HG03139 (cell line): Measurements from ENCODE around the gene SHCBP1.
"Not testable (repeated sequence)": the region's sequence is repeated elsewhere in the genome, so short reads cannot be mapped to it uniquely, and the experiment has no call there.

Source experiments
- ATAC-seq: cut with Tn5 transposase; IDR thresholded peaks from one replicate; pipeline ENCODE4 v1.9.1; 2021; ENCODE audit not compliant: unreplicated experiment

SHCBP1 gene

GRCh38 chr16:46620266-46621005 is 743 bp downstream of the SHCBP1 start:
- ATAC-seq: peak; percentile 5

- no peak for ATAC-seq
These were observed 2.7 kb downstream of the SHCBP1 start for GRCh38 chr16:46618516-46618915.

GRCh38 chr16:46614006-46614405 is 7.2 kb downstream of the SHCBP1 start:
- no peak for ATAC-seq

DNA sequence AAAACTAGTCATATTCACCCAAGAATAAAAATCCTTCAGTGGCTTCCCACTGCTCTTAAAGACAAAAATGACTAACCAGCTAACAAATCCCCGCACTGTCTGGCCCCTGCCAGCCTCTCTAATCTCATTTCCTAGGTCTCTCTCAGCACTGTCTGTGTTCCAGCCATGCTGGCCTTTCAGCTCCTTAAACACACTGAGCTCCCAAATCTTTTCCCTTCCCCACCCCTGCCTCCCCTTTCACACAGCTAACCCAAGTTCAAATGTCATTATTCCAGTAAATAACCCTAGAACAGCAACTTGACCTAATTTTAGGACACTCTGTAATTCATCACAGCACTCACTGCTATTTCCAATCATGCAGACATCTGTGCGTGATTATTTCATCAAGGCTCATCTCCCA is 7.8 kb downstream of the SHCBP1 start:
- ATAC-seq: no peak

- peak; percentile 47 for ATAC-seq
These were observed 9.1 kb downstream of the SHCBP1 start for GRCh38 chr16:46612121-46612520.

GRCh38 chr16:46607529-46607928 is 13.7 kb downstream of the SHCBP1 start:
- no peak for ATAC-seq

DNA sequence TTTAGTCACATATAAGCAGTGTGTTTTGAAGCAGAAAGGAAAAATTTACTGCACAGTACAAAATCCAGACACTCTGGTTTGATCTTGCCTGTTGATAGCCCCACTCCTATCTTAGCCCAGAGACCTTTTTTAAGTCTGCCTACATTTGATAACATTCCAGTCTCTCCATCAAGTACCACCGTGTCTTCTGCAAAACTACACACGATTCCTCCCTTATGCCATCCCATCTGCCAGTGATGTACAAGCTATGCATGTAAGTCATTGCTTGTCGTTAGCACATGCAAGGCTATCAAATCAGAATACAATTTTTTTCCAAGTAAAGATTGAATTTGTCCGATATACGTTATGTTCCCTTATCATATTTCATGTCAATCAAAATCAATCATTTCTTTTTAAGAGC is 14.9 kb downstream of the SHCBP1 start:
- no peak for ATAC-seq

- ATAC-seq: no peak
These were observed 29.9 kb downstream of the SHCBP1 start for GRCh38 chr16:46591257-46591656.

GRCh38 chr16:46586011-46586577 is 35.1 kb downstream of the SHCBP1 start:
- ATAC-seq: no peak

DNA sequence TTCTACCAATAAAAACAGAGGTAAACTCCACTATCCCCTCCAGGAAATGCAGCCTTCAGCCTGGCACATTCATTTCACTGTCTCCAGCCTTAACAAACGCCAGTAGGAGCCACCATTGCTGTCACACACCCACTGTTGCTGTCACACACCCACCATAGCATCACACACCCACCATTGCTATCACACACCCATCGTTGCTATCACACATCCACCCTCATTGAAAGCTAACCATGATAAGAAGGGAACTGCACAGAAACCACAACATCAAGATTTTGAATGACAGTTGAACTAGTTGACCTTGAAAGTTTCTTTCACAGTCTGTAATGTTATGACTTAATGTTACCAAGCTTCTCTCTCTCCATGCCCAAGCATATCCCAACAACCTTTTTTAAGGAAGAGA is 38.1 kb downstream of the SHCBP1 start:
- no peak for ATAC-seq

- no peak for ATAC-seq
These were observed 38.9 kb downstream of the SHCBP1 start for GRCh38 chr16:46582313-46582712.

DNA sequence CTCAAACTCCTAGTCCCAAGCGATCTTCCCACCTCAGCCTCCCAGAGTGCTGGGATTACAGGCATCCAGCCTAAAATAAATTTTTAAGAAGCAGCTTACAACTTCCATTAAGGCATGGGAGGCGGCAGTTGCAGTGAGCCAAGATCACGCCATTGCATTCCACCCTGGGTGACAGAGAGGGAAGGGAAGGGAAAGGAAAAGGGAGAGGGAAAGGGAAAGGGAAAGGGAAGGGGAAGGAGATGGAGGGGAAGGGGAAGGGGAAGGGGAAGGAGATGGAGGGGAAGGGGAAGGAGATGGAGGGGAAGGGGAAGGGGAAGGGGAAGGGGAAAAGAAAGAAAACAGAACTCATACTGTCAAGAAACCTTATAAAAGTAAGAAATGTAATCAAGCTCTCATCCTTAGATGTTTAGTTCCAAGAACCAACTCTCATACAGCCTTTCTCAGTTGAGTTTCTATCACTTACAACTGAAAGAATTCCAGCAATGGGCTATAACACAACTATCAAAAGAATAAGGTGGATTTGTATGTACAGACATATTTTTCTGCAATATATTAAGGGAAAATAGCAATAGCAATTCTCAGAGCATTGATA is 43.1 kb downstream of the SHCBP1 start:
- no peak for ATAC-seq

GRCh38 chr16:46573834-46574159 is 47.4 kb downstream of the SHCBP1 start:
- ATAC-seq: no peak

GRCh38 chr16:46573008-46573833 is 48.0 kb downstream of the SHCBP1 start:
- ATAC-seq: no peak

- ATAC-seq: no peak
These were observed 51.9 kb downstream of the SHCBP1 start for GRCh38 chr16:46569231-46569735.

GRCh38 chr16:46568472-46569230 is 52.5 kb downstream of the SHCBP1 start:
- ATAC-seq: no peak

DNA sequence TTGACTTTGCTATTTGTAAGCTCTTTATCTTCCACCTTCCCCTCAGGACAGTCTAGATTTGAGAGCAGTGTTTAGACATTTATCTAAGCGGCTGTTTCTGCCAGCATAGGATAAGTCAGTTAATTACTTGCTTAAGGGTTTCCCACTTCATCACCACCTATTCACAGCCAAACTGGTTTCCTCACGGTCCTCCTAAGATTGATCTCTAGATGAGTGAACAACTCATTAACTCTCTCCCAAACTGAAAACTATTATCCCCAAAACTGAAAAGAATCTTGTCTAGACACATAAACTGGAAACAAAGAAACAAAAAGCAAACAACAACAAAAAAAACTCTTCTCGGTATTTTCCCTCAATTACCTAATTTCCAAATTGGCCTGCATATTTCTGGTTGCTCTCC is 58.2 kb downstream of the SHCBP1 start:
- ATAC-seq: no peak

GRCh38 chr16:46558018-46558417 is 63.2 kb downstream of the SHCBP1 start:
- ATAC-seq: no peak

GRCh38 chr16:46555951-46556350 is 65.2 kb downstream of the SHCBP1 start:
- ATAC-seq: no peak

DNA sequence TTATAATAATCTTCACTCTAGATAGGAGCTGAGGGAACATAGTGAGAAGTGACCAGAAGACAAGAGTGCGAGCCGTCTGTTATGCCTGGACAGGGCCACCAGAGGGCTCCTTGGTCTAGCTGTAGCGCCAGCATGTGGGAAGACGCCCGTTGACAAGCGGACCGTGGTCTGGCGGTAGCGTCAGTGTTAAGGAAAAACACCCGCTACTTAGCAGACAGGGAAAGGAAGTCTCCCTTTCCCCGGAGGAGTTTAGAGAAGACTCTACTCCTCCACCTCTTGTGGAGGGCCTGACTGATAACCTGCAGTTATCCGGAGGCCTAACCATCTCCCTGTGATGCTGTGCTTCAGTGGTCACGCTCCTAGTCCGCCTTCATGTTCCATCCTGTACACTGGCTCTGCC is 66.7 kb downstream of the SHCBP1 start:
- not testable (repeated sequence) for ATAC-seq

- ATAC-seq: no peak
These were observed 71.7 kb downstream of the SHCBP1 start for GRCh38 chr16:46549477-46549876.
